Karpas-422 (cell line): Measurements from ENCODE around the gene CAPN8. TPM values are rescaled to one million over a fixed set of nuclear protein-coding genes. Genes with fewer than 3 reads are reported as not detected.

Experiments used
- DNase-seq: peaks from one replicate; pipeline ENCODE4 v3.0.0-alpha.2; 2015
- H2AFZ ChIP-seq: fragments of 200-600 bp; sonication (generic); 2 replicates; pipeline ENCODE4 v1.6.1; 2014; ENCODE audit warnings: antibody characterized with exemption, low read length, mixed read lengths
- H3K27ac ChIP-seq: fragments of 200-600 bp; sonication (generic); 2 replicates; pipeline ENCODE4 v1.5.1; 2014; ENCODE audit warnings: mild to moderate bottlenecking, low read length, moderate library complexity
- H3K27me3 ChIP-seq: fragments of 200-600 bp; sonication (generic); 2 replicates; pipeline ENCODE4 v1.6.1; 2014; ENCODE audit warnings: low read length, mixed read lengths
- H3K36me3 ChIP-seq: fragments of 200-600 bp; sonication (generic); 2 replicates; pipeline ENCODE4 v1.6.1; 2014; ENCODE audit warnings: low read length, mixed read lengths; ENCODE audit not compliant: insufficient read depth
- H3K4me1 ChIP-seq: fragments of 200-600 bp; sonication (generic); 2 replicates; pipeline ENCODE4 v1.6.1; 2014; ENCODE audit warnings: mild to moderate bottlenecking, low read length, mixed read lengths
- H3K4me2 ChIP-seq: fragments of 200-600 bp; sonication (generic); 2 replicates; pipeline ENCODE4 v1.6.1; 2014; ENCODE audit warnings: low read length, low read depth, mild to moderate bottlenecking; ENCODE audit not compliant: poor library complexity, severe bottlenecking
- H3K4me3 ChIP-seq: fragments of 200-600 bp; sonication (generic); 2 replicates; pipeline ENCODE4 v1.5.1; 2014; ENCODE audit warnings: mild to moderate bottlenecking, antibody characterized with exemption, low read length, mixed read lengths
- H3K79me2 ChIP-seq: fragments of 200-600 bp; sonication (generic); 2 replicates; pipeline ENCODE4 v1.6.1; 2014; ENCODE audit warnings: mild to moderate bottlenecking, low read length, mixed read lengths
- H3K9ac ChIP-seq: fragments of 200-600 bp; sonication (generic); 2 replicates; pipeline ENCODE4 v1.6.0; 2014; ENCODE audit warnings: low read length
- H3K9me2 ChIP-seq: fragments of 200-600 bp; sonication (generic), shearing (Covaris generic); replicated peaks from 2 replicates; pipeline ENCODE4 v1.6.0; 2014; ENCODE audit warnings: mild to moderate bottlenecking, low read length, moderate library complexity; ENCODE audit not compliant: insufficient read depth
- H3K9me3 ChIP-seq: fragments of 300-700, 200-600 bp; sonication (generic); 2 replicates; pipeline ENCODE4 v1.6.1; 2014; ENCODE audit warnings: low read length, mixed read lengths
- H4K20me1 ChIP-seq: fragments of 200-600 bp; sonication (generic); 2 replicates; pipeline ENCODE4 v1.6.1; 2014; ENCODE audit warnings: mild to moderate bottlenecking, antibody characterized with exemption, low read length, low read depth; ENCODE audit not compliant: insufficient read depth
- total RNA-seq: library from RNA; depleted of rRNA; stranded (reverse); fragments of >200 nt; shearing (Covaris generic); gene quantifications from 2 replicates; pipeline ENCODE4 v1.2.3, GENCODE V29; 2014; ENCODE audit warnings: low replicate concordance

Gene CAPN8
- total RNA-seq, 1 experiment from 2014 or later = not detected

GRCh38 chr1:223622132-223622842, 43.2 kb downstream of the CAPN8 start:
- Histone ChIP-seq H3K4me2 (no peak overlapping the region), H3K79me2 (no peaks in the 10 kb centered on the region), H3K9me2 (no peaks in the 10 kb centered on the region), H3K9ac (no peak overlapping the region), H3K4me3 (no peak overlapping the region), H3K27ac (no peak overlapping the region), H3K27me3 (no peaks in the 10 kb centered on the region), H4K20me1 (no peaks in the 10 kb centered on the region), H3K4me1 (no peaks in the 10 kb centered on the region), H3K9me3 (no peaks in the 10 kb centered on the region), H2AFZ (no peak overlapping the region), H3K36me3 (no peaks in the 10 kb centered on the region)
- DNase-seq = no peak

- Histone ChIP-seq H3K27ac (no peak overlapping the region), H2AFZ (no peak overlapping the region), H3K9me3 (no peaks in the 10 kb centered on the region), H3K9me2 (no peaks in the 10 kb centered on the region), H3K4me1 (no peaks in the 10 kb centered on the region), H3K27me3 (no peaks in the 10 kb centered on the region), H4K20me1 (no peaks in the 10 kb centered on the region), H3K9ac (no peak overlapping the region), H3K4me3 (no peak overlapping the region), H3K79me2 (no peaks in the 10 kb centered on the region), H3K36me3 (no peaks in the 10 kb centered on the region), H3K4me2 (no peak overlapping the region)
- no peak for DNase-seq
These were observed 44.2 kb downstream of the CAPN8 start for GRCh38 chr1:223621312-223621734.

- Histone ChIP-seq H3K36me3 (no peaks in the 10 kb centered on the region), H3K4me1 (no peaks in the 10 kb centered on the region), H4K20me1 (no peaks in the 10 kb centered on the region), H3K9me3 (no peaks in the 10 kb centered on the region), H3K4me2 (no peak overlapping the region), H3K9ac (no peak overlapping the region), H3K27ac (no peak overlapping the region), H3K9me2 (no peaks in the 10 kb centered on the region), H3K4me3 (no peak overlapping the region), H3K27me3 (no peaks in the 10 kb centered on the region), H3K79me2 (no peaks in the 10 kb centered on the region), H2AFZ (no peak overlapping the region)
- no peak for DNase-seq
These were observed 45.1 kb downstream of the CAPN8 start for GRCh38 chr1:223620297-223620897.

- H3K79me2 ChIP-seq = no peaks in the 10 kb centered on the region
- no peaks in the 10 kb centered on the region for H4K20me1 ChIP-seq
These were observed 46.8 kb downstream of the CAPN8 start for GRCh38 chr1:223618680-223619079.

GRCh38 chr1:223617323-223618070, 48.0 kb downstream of the CAPN8 start:
- Histone ChIP-seq H3K4me3 (no peak overlapping the region), H3K9me3 (no peaks in the 10 kb centered on the region), H3K36me3 (no peaks in the 10 kb centered on the region), H2AFZ (no peak overlapping the region), H3K9me2 (no peaks in the 10 kb centered on the region), H3K4me2 (no peak overlapping the region), H3K9ac (no peak overlapping the region), H3K4me1 (no peaks in the 10 kb centered on the region), H3K27ac (no peak overlapping the region), H4K20me1 (no peaks in the 10 kb centered on the region), H3K79me2 (no peaks in the 10 kb centered on the region), H3K27me3 (no peaks in the 10 kb centered on the region)
- DNase-seq = no peak

More at GRCh38 chr1:223618680-223619079, 46.8 kb downstream of the CAPN8 start:
- Histone ChIP-seq H3K36me3 (no peaks in the 10 kb centered on the region), H2AFZ (no peak overlapping the region), H3K9ac (no peak overlapping the region), H3K4me3 (no peak overlapping the region), H3K9me3 (no peaks in the 10 kb centered on the region), H3K9me2 (no peaks in the 10 kb centered on the region), H3K4me1 (no peaks in the 10 kb centered on the region), H3K27ac (no peak overlapping the region), H3K4me2 (no peak overlapping the region), H3K27me3 (no peaks in the 10 kb centered on the region)
- no peak for DNase-seq

- Histone ChIP-seq H2AFZ (no peak overlapping the region), H3K27me3 (no peaks in the 10 kb centered on the region), H4K20me1 (no peaks in the 10 kb centered on the region), H3K36me3 (no peaks in the 10 kb centered on the region), H3K4me1 (no peaks in the 10 kb centered on the region), H3K4me3 (no peak overlapping the region), H3K4me2 (no peak overlapping the region), H3K9ac (no peak overlapping the region), H3K9me3 (no peaks in the 10 kb centered on the region), H3K27ac (no peak overlapping the region), H3K79me2 (no peaks in the 10 kb centered on the region), H3K9me2 (no peaks in the 10 kb centered on the region)
- DNase-seq = no peak
These were observed 48.9 kb downstream of the CAPN8 start for GRCh38 chr1:223616586-223616985.

- H3K4me3 ChIP-seq = no peak overlapping the region
- no peak overlapping the region for H3K9ac ChIP-seq
- no peak for DNase-seq
- no peaks in the 10 kb centered on the region for H3K36me3 ChIP-seq
- H3K4me2 ChIP-seq = no peak overlapping the region
- H3K9me3 ChIP-seq = no peaks in the 10 kb centered on the region
- no peaks in the 10 kb centered on the region for H3K4me1 ChIP-seq
- H2AFZ ChIP-seq = no peak overlapping the region
- H3K27me3 ChIP-seq = no peaks in the 10 kb centered on the region
- H3K79me2 ChIP-seq = no peaks in the 10 kb centered on the region
- no peaks in the 10 kb centered on the region for H3K9me2 ChIP-seq
- no peaks in the 10 kb centered on the region for H4K20me1 ChIP-seq
- H3K27ac ChIP-seq = no peak overlapping the region
These were observed 53.6 kb downstream of the CAPN8 start for GRCh38 chr1:223611936-223612335.

- H3K27ac ChIP-seq = no peak overlapping the region
- H3K4me1 ChIP-seq = no peaks in the 10 kb centered on the region
- no peaks in the 10 kb centered on the region for H3K9me3 ChIP-seq
- no peaks in the 10 kb centered on the region for H3K27me3 ChIP-seq
- H3K79me2 ChIP-seq = no peaks in the 10 kb centered on the region
- H4K20me1 ChIP-seq = no peaks in the 10 kb centered on the region
- no peak for DNase-seq
- no peaks in the 10 kb centered on the region for H3K9me2 ChIP-seq
- no peak overlapping the region for H3K9ac ChIP-seq
- H3K4me3 ChIP-seq = no peak overlapping the region
- H3K36me3 ChIP-seq = no peaks in the 10 kb centered on the region
- H2AFZ ChIP-seq = no peak overlapping the region
- no peak overlapping the region for H3K4me2 ChIP-seq
These were observed 55.5 kb downstream of the CAPN8 start for GRCh38 chr1:223609977-223610376.
